Gastroesophageal sphincter (tissue), 4 donors: Measurements from ENCODE around the gene CSRP2. TPM values are rescaled to one million over a fixed set of nuclear protein-coding genes. Genes with fewer than 3 reads are reported as not detected.

Experiments used
- ATAC-seq: fragments of 150-250 bp; one replicate; pipeline ENCODE4 v1.9.1; 2016; ENCODE audit warnings: mild to moderate bottlenecking, moderate library complexity
- H3K27ac ChIP-seq, 4 donors: fragments of 200-600 bp; sonication (generic) in 3 of 4; 1 replicate in 3 of 4; 2 replicates in 1 of 4; pipeline ENCODE4 v1.5.1; 2016 to 2019
- H3K27me3 ChIP-seq: fragments of 200-600 bp; sonication (generic); one replicate; pipeline ENCODE4 v1.5.1; 2019
- H3K36me3 ChIP-seq, 2 donors: fragments of 200-600 bp; sonication (generic); one replicate each; pipeline ENCODE4 v1.5.1; 2019; ENCODE audit warnings: control low read depth in 1 of 2
- H3K4me1 ChIP-seq, 3 donors: fragments of 200-600 bp; sonication (generic); 1 replicate in 2 of 3; 2 replicates in 1 of 3; pipeline ENCODE4 v1.5.1; 2016 to 2019; ENCODE audit warnings: control low read depth in 2 of 3
- H3K4me3 ChIP-seq, 2 donors: fragments of 200-600 bp; sonication (generic); one replicate each; pipeline ENCODE4 v1.5.1; 2019; ENCODE audit warnings: mild to moderate bottlenecking in 1 of 2, moderate library complexity in 1 of 2
- H3K9me3 ChIP-seq, 3 donors: fragments of 200-600 bp; sonication (generic); one replicate each; pipeline ENCODE4 v1.5.1; 2017 to 2019; ENCODE audit warnings: control low read depth in 2 of 3
- EP300 ChIP-seq: sonication (generic); formaldehyde crosslinking; IDR thresholded peaks from one replicate; pipeline ENCODE4 v1.6.1; 2017; ENCODE audit warnings: antibody characterized with exemption, mild to moderate bottlenecking
- POLR2A ChIP-seq, 2 donors: fragments of 450-650 bp; IDR thresholded peaks; one replicate each; pipeline ENCODE4 v1.6.1; 2017; ENCODE audit warnings: antibody characterized with exemption in 2 of 2, mild to moderate bottlenecking in 2 of 2, moderate library complexity in 1 of 2
- POLR2AphosphoS5 ChIP-seq: sonication (generic); formaldehyde crosslinking; IDR thresholded peaks from one replicate; pipeline ENCODE4 v1.6.1; 2017; ENCODE audit warnings: antibody characterized with exemption
- WGBS, 2 donors: methylation state at CpG; one replicate each; pipeline ENCODE4 v1.1.5; 2018; ENCODE audit warnings: low coverage in 1 of 2; 5-methylcytosine and 5-hydroxymethylcytosine counted together
- total RNA-seq, 4 donors: library from RNA; depleted of rRNA; stranded (reverse); fragments of >200 nt; gene quantifications; one replicate each; pipeline ENCODE4 v1.1.0, GENCODE V29; 2016
- TF ChIP-seq, protein P1 (sequence below), 4 experiments: fragments of 200-600 bp in 2 of 4; fragments of 450-650 bp in 2 of 4; sonication (generic) in 1 of 4; IDR thresholded peaks; one replicate each; pipeline ENCODE4 v1.5.1; 2017 to 2019; ENCODE audit warnings: antibody characterized with exemption in 4 of 4, mild to moderate bottlenecking in 2 of 4, moderate library complexity in 2 of 4

CSRP2 gene
- total RNA-seq, 4 donors from 2014 or later, result 65.8 to 157 (median 111) TPM

- Histone ChIP-seq H3K27me3 (no peaks in the 10 kb centered on the region), H3K4me1 (no peaks in the 10 kb centered on the region), H3K4me3 (no peak overlapping the region), H3K27ac (no peak overlapping the region), H3K36me3 (no peaks in the 10 kb centered on the region), H3K9me3 (no peaks in the 10 kb centered on the region)
- TF ChIP-seq EP300 (no peak), POLR2AphosphoS5 (no peak), POLR2A (IDR thresholded peaks at IDR 0.05) (no peak)
- TF ChIP-seq, protein P1, sequence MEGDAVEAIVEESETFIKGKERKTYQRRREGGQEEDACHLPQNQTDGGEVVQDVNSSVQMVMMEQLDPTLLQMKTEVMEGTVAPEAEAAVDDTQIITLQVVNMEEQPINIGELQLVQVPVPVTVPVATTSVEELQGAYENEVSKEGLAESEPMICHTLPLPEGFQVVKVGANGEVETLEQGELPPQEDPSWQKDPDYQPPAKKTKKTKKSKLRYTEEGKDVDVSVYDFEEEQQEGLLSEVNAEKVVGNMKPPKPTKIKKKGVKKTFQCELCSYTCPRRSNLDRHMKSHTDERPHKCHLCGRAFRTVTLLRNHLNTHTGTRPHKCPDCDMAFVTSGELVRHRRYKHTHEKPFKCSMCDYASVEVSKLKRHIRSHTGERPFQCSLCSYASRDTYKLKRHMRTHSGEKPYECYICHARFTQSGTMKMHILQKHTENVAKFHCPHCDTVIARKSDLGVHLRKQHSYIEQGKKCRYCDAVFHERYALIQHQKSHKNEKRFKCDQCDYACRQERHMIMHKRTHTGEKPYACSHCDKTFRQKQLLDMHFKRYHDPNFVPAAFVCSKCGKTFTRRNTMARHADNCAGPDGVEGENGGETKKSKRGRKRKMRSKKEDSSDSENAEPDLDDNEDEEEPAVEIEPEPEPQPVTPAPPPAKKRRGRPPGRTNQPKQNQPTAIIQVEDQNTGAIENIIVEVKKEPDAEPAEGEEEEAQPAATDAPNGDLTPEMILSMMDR (IDR thresholded peaks at IDR 0.05), result no peak
- ATAC-seq, result no peak
These were observed 37.3 kb upstream of the CSRP2 start for GRCh38 chr12:76916170-76916540.

DNA sequence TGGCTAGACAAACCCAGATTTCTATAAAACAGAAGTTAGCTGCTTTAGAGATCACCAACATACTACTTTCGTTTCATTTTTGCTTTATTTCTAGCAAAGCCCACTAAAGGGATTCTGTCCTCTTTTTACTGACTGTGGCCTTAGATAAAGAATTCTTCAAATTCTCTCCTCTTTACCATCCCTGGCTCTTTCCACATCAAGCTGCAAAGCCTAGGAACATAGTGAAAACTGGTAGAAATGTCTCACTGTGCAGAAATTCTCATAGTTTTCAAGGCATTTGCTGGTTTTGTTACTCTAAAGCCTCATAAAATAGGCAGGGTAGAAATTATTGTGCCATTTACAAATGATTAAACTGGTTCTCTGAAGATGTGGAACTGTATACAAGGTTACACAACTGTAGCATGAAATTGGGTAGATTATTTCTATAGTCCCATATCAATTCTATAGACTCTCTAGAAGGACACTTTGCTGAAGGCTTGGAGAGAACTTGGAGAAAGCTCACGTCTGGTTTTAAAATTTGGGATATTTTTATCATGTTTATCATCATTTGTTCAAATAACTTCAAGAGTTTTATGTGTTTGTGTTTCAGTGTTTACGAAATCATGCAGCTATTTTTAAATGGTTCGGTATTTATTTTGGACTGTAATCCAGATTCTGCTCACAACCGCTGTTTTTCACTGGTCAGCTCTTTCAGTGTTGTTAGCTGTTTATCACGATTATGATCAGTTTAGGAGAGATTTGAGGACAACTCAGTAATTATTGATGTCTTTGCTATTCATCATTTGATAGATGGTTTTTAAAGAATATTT lies 36.7 kb upstream of the CSRP2 start:
- Histone ChIP-seq H3K36me3 (no peaks in the 10 kb centered on the region), H3K27ac (no peak overlapping the region), H3K27me3 (no peaks in the 10 kb centered on the region), H3K9me3 (no peaks in the 10 kb centered on the region), H3K4me1 (no peaks in the 10 kb centered on the region), H3K4me3 (no peak overlapping the region)
- 37 to 58% methylated on average over 5 to 6 of the region's 6 CpGs for WGBS, 2 donors
- ATAC-seq, result no peak
- TF ChIP-seq POLR2AphosphoS5 (no peak), EP300 (no peak), POLR2A (IDR thresholded peaks at IDR 0.05) (no peak)
- TF ChIP-seq, protein P1 (IDR thresholded peaks at IDR 0.05), result no peak

DNA sequence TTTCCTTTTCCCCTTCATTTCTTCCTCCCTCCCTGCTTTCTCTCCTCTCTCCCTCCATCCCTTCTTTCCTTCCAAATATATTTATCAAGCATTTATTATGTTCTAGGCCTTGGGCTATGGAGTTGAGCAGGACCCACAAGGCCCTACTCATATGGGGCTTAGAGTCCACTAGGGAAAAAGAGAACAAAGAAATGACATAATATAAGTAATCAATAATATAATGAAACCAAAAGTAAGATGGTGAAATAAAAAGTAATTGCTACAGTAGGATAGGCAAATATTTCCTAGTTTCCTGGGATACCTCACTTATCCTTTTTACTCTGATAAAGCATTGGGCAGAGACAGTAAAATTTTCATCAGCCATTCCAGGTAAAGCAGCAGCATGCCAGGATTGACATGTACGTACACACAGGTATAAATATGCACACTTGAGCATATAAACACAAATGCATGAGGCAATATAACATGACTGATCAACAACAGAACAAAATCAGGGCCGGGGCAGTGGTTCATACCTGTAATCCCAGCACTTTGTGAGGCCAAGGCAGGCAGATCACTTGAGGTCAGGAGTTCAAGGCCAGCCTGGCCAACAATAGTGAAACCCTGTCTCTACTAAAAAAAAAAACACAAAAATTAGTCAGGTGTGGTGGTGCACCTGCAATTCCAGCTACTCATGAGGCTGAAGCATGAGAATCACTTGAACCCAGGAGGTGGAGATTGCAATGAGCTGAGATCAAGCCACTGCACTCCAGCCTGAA lies 35.5 kb upstream of the CSRP2 start:
- H3K36me3 ChIP-seq, result no peaks in the 10 kb centered on the region
- H3K9me3 ChIP-seq, result no peaks in the 10 kb centered on the region
- no peaks in the 10 kb centered on the region for H3K27me3 ChIP-seq
- 88 to 100% methylated on average over 2 of the region's 2 CpGs for WGBS, 2 donors
- TF ChIP-seq POLR2AphosphoS5 (no peak), POLR2A (IDR thresholded peaks at IDR 0.05) (no peak), EP300 (no peak)
- TF ChIP-seq, protein P1 (IDR thresholded peaks at IDR 0.05), result no peak
- no peak for ATAC-seq
- H3K4me1 ChIP-seq, result no peaks in the 10 kb centered on the region
- H3K4me3 ChIP-seq, result no peak overlapping the region
- no peak overlapping the region for H3K27ac ChIP-seq

DNA sequence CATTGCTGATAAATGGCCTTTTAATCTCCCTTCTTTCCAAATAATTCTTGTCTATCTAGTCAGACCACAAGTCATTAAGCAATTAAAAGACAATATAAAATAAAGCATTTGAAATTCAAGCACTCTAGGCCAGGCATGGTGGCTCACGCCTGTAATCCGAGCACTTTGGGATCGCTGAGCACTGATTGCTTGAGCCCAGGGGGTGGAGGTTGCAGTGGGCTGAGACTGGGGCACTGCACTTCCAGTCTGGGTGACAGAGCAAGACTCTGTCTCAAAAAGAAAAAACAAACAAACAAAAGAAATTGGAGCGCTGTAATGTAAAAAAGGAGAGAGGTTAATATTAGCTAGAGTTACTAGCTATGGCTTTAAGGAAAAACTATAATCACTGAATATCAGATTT lies 30.5 kb upstream of the CSRP2 start:
- H3K27ac ChIP-seq, result no peak overlapping the region
- H3K4me1 ChIP-seq, result no peaks in the 10 kb centered on the region
- no peak for ATAC-seq
- TF ChIP-seq POLR2A (IDR thresholded peaks at IDR 0.05) (no peak), POLR2AphosphoS5 (no peak), EP300 (no peak)
- TF ChIP-seq, protein P1 (IDR thresholded peaks at IDR 0.05), result no peak
- WGBS, 2 donors, result 78 to 88% methylated on average over 1 to 4 of the region's 4 CpGs
- no peak overlapping the region for H3K4me3 ChIP-seq
- H3K36me3 ChIP-seq, result no peaks in the 10 kb centered on the region
- H3K9me3 ChIP-seq, result no peaks in the 10 kb centered on the region
- H3K27me3 ChIP-seq, result no peaks in the 10 kb centered on the region
